DMS53 (cell line): ENCODE data around the gene ERCC5.

Experiments
- DNase-seq: peaks from one replicate; lab custom pipeline; 2025; lab: John Stamatoyannopoulos, UW

ERCC5 gene

GRCh38 chr13:102892503-102892902, 46.7 kb downstream of the ERCC5 start:
- no peak for DNase-seq

- no peak for DNase-seq
Measured at GRCh38 chr13:102897371-102898138, 51.7 kb downstream of the ERCC5 start.

DNA sequence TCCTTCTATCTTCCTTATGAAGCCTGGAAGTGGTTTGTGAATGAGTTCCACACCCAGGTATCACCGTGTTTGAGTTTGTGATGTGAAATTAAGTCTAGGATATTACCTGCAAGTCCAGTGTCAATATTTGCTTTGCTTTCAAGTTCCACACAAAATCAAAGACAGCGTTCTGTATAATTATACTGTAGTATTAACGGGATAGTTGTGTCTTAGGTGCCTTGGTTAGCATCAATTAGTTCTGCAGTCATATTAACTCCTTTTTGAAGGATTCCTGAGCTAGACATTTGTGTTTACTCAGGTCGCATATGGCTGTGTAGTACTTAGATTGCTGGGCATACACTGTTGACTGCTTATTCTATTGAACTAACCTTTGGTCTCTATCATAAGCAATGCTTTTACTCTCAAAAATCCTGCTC, 54.4 kb downstream of the ERCC5 start:
- peak; percentile 36 for DNase-seq

DNA sequence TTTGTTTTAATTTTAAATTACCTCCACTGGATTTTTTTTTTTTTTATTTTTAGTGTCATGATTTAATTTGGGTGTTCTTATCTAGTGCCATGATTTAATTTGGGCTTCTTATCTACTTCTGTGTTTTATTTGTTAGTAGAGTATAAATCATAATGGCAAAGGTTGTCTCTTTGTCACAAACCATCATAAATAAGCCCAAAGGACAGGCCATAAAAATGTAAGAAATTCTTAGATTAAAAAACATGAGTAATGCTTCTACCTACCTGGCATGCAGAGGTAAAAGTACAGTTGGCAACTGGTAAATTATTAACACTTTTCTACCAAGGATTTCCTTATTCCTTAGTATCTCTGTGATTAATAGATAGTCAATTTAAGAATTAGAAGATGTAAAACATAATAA, 55.2 kb downstream of the ERCC5 start:
- no peak for DNase-seq

- no peak for DNase-seq
Measured at GRCh38 chr13:102901615-102902305, 55.9 kb downstream of the ERCC5 start.

DNA sequence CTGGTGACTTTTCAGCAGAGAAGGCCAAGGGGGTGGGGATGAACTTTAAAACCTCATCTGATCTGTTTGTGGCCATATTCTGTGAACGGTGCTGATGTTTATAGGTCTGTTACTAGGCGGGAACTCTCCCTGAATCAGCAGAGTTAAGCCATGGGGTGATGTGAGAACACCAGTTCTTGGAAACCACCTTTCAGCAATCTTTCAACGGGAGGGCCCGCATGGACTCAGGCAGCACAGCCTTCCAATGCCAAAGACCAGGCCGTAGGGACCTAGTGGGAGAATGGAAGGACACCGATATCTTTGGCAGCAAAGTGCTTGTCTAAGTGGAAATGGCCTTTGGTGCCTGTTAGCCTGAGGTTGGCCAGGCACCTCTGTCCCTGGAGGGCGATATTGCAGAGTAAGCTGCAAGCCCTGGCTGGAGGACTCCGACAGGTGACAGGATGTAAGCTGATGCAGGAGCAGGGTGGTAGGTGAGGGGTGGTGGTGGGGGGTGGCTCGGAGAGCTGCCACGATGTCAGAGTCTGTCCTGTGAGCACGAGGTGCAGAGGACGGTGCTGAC, 57.0 kb downstream of the ERCC5 start:
- DNase-seq, result no peak

DNA sequence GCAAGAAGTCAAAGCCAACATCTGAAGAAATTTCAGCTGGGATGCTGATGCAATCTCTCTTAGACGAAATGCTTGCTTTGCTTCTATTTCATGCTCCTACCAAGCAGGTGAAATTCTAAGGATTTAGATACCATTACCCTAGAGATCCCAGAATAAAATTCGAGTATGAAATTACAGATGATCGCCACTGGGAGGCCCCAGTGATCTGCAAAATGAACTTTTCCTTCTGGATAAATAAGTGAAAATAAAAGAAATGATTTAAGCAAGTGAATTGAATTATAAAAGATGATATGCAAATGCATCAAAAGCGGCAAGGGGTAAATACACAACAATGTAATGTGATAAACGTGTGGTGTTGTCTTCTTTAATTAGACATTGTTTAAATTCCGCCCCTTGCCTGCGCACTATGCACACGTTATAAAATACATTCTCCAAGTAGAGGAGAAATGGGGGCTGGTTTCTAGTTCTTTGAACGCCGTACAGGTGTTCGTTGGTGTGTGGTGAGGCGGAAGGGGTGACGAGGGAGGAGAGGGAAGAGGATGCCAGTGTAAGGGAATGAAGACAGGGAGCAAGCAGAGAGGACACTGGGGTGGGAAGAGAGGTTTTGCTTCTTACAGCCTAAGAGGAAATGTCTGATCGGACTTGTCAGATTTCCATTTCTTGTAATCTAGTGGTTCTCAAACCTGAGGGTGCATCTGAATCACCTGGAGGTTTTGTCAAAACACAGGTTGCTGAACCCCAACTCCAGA, 58.0 kb downstream of the ERCC5 start:
- peak; percentile 1 for DNase-seq

DNA sequence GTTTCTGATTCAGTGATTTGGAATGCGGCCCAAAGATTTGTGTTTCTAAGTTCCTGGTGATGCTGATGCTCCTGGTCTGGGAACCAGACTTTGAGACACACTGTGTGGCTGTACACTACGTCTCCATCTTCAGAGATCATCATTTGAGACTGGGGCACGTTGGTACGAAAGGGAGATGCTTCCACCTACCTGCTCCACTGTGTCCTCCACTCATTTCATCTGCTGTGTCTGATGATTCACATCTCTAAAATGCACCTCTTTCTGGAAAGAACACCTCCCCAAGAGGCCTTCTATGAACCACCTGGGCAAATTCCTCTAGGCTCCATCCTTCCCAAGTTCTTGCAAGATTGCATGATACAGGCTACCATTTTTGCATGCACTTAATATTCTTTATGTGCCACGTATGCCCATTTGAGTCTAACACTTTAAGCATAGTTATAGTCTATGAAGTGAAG, 58.6 kb downstream of the ERCC5 start:
- no peak for DNase-seq

- no peak for DNase-seq
Measured at GRCh38 chr13:102905905-102906771, 60.3 kb downstream of the ERCC5 start.

DNA sequence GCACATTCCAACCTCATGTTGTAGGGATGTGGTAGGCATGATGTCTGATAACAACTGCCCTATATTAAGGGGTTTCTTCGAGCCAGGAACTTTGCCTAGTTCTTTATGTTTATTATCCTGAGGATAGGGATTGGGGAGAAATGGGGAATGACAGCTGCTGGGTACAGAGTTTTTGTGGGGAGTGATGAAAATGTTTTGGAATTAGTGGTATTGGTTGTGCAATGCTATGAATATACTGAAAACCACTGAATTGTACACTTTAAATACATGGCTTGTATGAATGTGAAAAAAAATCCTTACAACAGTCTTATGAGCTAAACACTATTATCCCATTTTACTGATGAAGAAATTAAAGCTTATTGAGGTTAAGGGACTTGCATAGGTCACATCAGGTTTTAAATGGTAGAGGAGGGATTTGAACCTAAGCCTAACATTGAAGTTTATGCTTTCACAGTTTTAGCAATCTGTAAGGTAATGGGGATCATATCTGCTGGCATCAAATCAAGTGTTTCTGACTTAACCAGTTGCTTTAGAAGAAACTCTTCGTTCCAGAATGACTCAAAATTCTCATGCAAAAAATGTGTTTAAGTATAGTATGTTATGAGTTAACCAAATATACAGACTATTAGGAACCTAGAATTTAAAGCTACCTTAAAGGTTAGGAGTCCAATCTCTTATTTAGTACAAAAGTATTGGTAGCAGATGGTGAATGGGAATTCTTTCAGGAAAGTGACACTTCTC, 61.4 kb downstream of the ERCC5 start:
- no peak for DNase-seq

GRCh38 chr13:102907886-102908515, 62.2 kb downstream of the ERCC5 start:
- no peak for DNase-seq

DNA sequence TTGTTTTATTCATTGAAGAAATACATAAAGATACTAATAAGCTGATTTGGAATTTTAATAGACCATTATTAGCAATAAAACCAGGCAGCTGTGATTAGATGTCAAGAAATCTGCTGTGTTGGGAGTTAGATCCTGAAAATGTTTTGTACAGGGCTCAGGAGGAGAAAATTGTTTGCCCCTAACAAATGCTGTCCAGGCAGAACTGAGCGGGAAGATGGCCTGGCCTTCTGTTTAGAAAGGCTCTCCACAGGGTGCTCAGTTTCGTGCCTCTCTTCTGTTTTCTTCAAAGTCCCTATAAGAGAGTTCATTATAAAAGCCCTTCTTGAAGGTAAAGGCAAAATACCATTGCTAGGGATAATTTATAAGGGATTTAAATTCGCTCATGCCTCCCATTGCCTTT, 64.1 kb downstream of the ERCC5 start:
- DNase-seq, result no peak

GRCh38 chr13:102911336-102911735, 65.5 kb downstream of the ERCC5 start:
- DNase-seq, result no peak

DNA sequence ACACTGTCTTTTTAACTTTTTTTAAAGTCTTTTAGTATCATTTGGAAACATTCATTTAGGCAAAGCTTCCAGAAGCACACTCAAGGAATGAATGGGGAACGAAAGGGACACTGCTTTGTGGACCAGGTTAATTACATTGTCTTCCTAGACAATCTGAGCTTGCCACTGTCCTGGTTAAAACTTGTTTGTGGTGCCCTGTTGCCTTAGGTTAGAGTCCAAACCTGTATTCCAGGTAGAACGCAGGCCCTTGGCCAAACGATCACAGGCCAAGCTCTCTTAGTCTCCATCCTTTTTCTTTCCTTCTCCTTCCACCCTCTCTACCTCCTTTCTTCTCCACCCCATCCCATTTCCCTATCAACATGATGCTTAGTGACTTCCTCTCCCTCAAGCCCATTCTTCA, 66.8 kb downstream of the ERCC5 start:
- DNase-seq, result no peak

- DNase-seq, result no peak
Measured at GRCh38 chr13:102913914-102914313, 68.1 kb downstream of the ERCC5 start.

- no peak for DNase-seq
Measured at GRCh38 chr13:102914339-102914930, 68.6 kb downstream of the ERCC5 start.

- DNase-seq, result no peak
Measured at GRCh38 chr13:102915393-102915930, 69.6 kb downstream of the ERCC5 start.

DNA sequence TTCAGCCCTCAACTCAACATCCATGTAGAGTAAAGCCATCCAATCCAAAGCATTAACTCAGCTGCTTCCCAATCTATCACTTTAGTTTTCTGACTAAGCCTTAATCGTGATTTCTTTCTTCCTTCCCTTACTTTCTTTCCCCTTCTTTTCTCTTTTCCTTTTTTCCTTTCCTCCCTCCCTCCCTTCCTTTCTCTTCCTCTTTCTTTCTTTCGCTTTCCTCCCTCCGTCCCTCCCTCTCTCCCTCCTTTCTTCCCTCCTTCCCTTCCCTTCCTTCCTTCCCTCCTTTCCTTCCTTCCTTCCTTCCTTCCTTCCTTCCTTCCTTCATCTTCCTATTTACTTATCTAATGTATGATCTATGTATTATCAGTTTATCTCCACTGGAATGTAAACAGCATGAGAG, 71.2 kb downstream of the ERCC5 start:
- no peak for DNase-seq

DNA sequence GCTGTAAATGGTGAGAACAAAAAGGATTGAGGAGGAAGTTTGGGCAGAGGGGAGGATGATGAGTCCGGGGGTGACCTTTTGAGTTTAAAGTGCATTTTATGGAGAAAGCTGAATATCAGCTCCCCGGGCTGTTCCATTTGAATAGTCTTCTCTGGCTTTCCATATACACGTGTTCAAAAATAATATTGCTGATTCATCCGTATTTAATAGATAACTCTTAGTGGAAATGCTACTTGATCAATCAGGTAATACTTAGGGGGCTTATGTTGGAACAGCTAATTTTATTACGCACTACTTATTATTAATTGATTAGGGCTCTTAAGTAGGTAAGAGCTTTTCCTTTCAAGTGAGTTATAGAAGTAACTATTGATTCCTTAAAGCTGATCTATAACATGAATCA, 76.4 kb downstream of the ERCC5 start:
- DNase-seq, result no peak
